Hypothalamus (tissue), 51 donors: ENCODE measurements around the gene MTMR4.
"Not testable (repeated sequence)": the region's sequence is repeated elsewhere in the genome, so short reads cannot be mapped to it uniquely, and the experiment has no call there.

Experiments used
- DNase-seq, 51 donors: peaks; one replicate each; lab custom pipeline; 2025; lab: John Stamatoyannopoulos, UW

MTMR4 gene

GRCh38 chr17:58498177-58498828, 16.1 kb downstream of the MTMR4 start:
- DNase-seq: no peak

DNA sequence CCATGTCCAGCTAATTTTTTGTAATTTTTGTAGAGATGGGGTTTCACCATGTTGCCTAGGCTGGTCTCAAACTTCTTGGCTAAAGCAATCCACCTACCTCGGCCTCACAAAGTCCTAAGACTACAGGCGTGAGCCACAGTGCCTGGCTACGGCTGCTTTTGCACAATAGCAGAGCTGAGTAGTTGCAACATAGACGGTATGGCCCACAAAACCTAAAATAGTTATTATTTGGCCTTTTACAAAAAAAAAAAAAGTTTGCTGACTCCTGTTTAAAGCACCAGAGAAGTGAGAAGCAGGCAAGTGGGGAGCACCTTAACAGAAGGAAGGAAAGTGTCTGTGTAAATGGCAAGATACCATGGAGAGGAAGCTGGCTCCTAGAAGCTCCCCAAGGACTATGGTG, 20.9 kb downstream of the MTMR4 start:
- DNase-seq: no peak

DNA sequence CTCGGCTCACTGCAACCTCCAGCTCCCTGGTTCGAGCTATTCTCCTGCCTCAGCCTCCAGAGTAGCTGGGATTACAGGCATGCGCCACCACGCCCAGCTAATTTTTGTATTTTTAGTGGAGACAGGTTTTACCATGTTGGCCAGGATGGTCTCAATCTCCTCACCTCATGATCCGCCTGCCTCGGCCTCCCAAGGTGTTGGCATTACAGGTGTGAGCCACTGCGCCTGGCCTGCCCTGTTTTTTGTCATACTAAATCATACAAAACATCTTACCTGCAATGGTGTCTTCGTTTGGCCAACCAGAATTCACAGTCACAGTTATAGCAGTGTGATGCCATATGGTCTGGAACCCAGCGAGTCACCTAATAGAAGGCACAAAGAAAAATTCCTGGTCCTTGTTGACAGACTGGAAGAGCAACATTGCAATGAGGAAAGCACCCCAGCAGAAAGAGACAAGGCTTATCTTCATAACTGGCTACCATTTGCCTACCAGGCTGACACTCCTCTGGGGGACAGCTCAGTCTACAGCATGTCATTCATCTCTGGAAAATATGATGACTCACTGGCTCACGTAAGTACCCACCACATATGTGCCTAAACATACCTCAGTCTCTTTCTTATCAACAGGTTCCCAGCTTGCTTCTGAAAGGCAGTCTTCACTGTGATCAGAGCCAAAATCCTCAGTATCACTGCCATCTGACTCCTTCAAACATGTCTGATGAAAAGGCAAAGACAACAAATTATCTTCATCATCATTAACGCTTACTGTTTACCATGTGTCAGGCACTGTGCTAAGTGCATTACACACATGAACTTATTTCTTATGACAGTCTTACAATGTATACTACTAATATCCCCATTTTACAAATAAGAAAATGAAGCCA, 22.0 kb downstream of the MTMR4 start:
- DNase-seq: no peak

DNA sequence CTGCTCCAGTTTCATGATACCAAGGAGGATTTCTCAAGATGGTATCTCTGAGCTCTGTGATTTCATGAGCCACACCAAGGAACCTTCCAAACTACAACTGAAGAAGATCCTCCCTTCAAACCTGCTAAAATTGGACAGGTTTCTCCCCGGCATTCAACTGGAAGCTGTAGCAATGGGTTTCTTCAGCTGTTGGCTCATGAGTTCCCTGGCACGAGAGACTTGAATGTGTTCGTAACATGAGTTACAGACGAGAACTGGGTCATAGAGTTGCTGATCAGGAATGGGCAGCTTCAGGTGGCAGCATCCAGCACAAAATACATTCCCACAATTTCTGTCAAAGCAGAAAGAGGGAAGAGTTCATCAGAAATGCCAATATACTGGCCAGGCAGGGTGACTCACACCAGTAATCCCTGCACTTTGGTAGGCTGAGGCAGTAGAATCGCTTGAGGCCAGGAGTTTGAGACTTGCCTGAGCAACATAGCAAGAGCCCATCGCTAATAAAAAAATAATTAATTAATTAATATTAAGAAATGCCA, 22.9 kb downstream of the MTMR4 start:
- no peak for DNase-seq

- DNase-seq: no peak
Measured at GRCh38 chr17:58488428-58488890, 26.0 kb downstream of the MTMR4 start.

DNA sequence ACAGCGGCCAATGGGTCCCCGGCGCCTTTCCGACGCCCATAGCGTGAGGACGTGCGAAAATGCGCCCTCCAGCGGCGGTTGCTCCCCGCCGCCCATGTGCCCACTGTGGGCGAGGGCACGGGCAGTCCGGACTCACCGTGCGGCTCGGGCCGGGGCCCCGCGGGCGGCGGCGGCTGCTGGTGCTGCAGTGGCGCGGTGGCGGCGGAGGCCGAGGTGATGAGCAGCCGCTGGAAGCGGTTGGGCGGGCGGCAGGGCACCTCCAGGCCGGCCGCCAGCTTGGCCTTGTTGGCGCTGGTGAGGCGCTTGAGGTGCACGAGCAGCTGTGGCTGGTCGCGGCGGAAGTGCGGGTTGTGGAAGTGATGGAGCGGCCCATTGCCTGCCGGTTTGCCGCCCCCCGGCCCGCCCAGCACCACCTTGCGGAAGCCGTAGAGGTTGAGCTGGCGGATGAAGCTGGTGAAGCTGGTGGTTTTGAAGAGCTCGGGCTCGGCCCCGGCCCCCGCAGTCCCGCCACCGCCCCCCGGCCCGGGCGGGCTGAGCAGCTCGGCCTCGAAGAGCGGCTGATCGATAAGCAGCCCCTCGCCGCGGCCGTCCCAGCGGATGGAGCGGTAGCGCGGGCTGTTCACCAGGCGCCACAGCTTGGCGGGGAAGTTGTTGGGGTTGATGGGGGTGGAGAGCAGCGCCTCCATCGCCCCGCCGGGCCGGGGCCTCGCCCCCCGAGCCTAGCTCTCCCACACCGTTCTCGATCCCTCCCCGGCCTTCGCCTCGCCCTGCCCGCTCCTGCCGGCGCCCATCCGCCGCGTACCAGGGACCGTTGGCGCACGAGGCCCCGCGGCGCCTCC, 26.6 kb downstream of the MTMR4 start, which contains the start of gene HSF5:
TSS of gene HSF5 (minus strand) at position 820 of the 839 bp plus-strand sequence. CDS start at position 686, 134 bp downstream.
- no peak for DNase-seq

DNA sequence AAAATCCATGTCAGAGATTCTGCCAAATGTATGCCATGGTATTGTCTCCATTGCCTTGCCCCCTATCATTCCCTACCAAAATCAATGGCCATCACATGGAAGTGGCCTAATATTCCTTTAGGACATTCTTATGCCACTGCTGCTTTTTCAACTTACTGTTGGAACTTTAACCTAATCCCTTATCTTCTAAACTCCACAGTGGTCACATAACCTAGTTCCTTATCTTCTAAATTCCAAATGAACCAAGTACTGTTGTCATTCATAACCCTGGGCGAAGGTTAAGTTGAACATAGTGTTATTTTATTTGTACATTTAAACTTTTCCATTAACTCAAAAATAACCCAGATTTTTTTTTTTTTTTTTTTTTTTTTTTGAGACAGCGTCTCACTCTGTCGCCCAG, 29.8 kb downstream of the MTMR4 start:
- no peak for DNase-seq

GRCh38 chr17:58481798-58482197, 32.6 kb downstream of the MTMR4 start:
- DNase-seq: not testable (repeated sequence)

GRCh38 chr17:58480090-58480489, 34.3 kb downstream of the MTMR4 start:
- DNase-seq: no peak

- no peak for DNase-seq
Measured at GRCh38 chr17:58476812-58477211, 37.6 kb downstream of the MTMR4 start.

DNA sequence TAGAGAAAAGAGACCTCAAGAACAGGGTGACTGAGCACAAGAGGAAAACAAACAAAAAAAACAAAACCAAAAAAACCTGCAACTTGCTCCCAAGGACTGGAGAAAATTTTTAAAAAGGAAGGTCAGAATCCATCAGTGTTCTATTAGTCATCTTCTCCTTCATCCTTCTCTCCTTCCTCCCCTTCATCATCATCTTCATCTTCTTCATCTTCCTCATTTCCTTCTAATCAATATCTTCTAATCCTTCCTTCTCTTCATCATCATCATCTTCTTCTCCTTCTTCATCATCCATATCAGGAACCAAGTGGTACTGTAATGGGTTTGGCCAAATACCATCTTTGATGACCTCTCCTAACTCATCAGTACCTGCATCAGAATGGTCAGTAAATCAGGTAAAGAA, 38.5 kb downstream of the MTMR4 start:
- no peak for DNase-seq

DNA sequence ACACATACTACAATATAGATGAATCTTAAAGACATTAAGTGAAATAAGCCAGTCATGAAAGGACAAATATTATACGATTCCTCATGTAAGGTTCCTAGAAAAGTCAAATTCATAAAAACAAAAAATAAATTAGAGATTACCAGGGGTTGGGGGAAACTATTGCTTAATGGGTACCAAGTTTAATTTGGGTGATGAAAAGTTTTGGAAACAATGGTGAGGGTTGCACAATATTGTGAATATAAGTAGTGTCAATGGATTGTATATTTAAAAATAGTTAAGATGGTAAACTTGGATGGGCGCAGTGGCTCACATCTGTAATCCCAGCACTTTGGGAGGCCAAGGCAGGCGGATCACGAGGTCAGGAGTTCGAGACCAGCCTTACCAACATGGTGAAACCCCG, 44.1 kb downstream of the MTMR4 start:
- no peak for DNase-seq

GRCh38 chr17:58468944-58469343, 45.5 kb downstream of the MTMR4 start:
- no peak for DNase-seq

DNA sequence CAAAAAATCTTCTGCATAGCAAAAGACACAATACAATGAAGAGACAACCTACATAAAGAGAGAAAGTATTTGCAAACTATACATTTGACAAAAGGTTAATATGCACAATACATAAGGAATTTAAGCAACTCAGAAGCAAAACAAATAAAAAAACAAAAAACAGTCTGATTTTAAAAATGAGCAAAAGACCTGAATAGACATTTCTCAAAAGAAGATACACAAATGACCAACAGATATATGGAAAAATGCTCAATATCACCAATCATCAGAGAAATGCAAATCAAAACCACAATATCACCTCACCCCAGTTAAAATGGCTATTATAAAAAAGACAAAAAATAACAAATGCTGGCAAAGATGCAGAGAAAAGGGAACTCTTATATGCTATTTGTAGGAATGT, 58.9 kb downstream of the MTMR4 start:
- DNase-seq: no peak

DNA sequence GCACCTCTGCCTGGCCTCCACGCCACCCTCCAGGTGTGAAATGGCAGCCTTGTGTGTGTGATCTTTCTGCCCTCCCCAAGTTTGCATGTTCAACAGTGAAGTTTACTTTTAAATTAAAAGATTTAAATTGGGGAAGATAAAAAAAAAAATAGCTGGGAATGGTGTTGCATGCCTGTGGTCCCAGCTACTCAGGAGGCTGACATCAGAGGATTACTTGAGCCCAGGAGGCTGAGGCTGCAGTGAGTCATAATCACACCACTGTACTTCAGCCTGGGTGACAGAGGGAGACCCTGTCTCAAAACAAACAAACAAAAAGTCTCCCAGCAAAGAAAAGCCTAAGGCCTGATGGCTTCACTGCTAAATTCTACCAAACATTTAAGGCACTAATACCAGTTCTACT, 61.7 kb downstream of the MTMR4 start:
- DNase-seq: no peak

DNA sequence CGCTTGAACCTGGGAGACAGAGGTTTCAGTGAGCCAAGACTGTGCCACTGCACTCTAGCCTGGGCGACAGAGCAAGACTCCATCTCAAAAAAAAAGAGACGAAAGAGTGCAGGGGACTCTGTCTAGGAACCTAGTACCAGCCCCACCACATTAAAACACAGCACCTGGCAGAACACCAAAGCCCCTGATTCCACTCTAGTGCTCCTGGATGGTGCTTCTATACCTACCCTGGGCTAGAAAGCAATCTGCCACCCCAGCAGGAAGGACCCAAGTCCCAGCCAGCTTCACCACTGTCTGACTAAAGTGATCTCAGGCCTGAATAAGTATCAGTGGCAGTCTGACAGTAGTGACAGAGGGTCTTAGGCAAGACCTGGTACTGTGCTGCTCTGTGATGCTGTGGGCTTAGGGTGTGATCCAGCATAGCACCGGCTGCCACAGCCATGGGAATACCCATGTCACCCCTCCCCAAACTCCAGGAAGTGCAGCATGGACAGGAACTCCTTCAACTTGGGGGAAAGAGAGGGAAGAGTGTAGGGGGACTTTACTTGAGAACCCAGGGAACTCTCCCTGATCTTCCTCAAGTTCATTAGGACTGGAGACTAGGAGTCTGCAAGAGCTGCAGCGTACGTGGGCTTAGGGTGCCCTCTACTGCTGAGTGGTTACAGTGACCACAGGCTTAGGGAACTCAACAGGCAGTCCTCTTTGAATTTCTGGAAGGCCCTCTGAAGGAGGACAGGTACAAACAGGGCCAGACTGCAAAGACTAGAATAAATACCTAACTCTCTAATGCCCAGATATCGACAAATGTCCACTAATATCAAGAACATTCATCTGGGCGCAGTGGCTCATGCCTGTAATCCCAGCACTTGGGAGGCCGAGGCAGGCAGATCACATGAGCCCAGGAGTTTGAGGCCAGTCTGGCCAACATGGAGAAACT, 67.1 kb downstream of the MTMR4 start:
- peak in 17 of 51 donors; percentile 1 to 48 (median 20) for DNase-seq

GRCh38 chr17:58446086-58446485, 68.4 kb downstream of the MTMR4 start:
- no peak for DNase-seq
